ENCODE measurements around the gene TMCC3. TPM values are rescaled to one million over a fixed set of nuclear protein-coding genes. Genes with fewer than 3 reads are reported as not detected.

The TMCC3 gene
- total RNA-seq, 2 donors from 2014 or later = 2.5 to 4.2 TPM

DNA sequence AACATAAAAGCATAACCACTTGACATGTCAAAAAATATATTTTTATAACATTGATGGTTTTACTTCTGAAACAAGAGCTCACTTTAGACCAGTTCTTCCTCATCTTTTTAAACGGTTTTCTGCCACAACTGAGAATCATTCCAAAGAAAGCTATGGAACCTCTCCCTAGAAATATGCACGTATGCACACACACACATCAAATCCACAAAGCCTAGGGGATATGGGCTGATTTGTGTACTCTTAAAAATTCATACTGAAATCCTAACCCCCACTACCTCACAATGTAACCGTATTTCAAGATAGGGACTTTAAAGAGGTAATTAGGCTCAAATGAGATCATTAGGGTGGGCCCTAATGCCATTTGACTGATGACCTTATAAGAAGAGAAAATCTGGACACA, 19.3 kb downstream of the TMCC3 start:
- Histone ChIP-seq H3K4me1 (ENCODE audit: control insufficient read depth, insufficient read depth, low read length) (peaks cover 5% of the 10 kb centered on the region), H3K27me3 (ENCODE audit: control insufficient read depth, insufficient read depth, low read length, poor library complexity, severe bottlenecking) (no peaks in the 10 kb centered on the region), H3K9me3 (ENCODE audit: control insufficient read depth, low read length) (peaks cover 1% of the 10 kb centered on the region), H3K9ac (ENCODE audit: extremely low read depth, low read length, poor library complexity, severe bottlenecking) (no peak overlapping the region), H3K27ac (ENCODE audit: low read depth, low read length) (no peak overlapping the region), H3K36me3 (ENCODE audit: control insufficient read depth, insufficient read depth, low read length) (no peaks in the 10 kb centered on the region), H3K4me3 (ENCODE audit: low read length) (no peak overlapping the region)
- TF ChIP-seq, protein P1, sequence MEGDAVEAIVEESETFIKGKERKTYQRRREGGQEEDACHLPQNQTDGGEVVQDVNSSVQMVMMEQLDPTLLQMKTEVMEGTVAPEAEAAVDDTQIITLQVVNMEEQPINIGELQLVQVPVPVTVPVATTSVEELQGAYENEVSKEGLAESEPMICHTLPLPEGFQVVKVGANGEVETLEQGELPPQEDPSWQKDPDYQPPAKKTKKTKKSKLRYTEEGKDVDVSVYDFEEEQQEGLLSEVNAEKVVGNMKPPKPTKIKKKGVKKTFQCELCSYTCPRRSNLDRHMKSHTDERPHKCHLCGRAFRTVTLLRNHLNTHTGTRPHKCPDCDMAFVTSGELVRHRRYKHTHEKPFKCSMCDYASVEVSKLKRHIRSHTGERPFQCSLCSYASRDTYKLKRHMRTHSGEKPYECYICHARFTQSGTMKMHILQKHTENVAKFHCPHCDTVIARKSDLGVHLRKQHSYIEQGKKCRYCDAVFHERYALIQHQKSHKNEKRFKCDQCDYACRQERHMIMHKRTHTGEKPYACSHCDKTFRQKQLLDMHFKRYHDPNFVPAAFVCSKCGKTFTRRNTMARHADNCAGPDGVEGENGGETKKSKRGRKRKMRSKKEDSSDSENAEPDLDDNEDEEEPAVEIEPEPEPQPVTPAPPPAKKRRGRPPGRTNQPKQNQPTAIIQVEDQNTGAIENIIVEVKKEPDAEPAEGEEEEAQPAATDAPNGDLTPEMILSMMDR (conservative IDR thresholded peaks at IDR 0.05) = no peak
- Mint-ChIP-seq H3K4me3 (no peak overlapping the region), H3K27me3 (ENCODE audit: insufficient read depth) (no peaks in the 10 kb centered on the region), H3K36me3 (ENCODE audit: low read depth) (peaks cover 5% of the 10 kb centered on the region), H3K4me1 (peaks cover 15% of the 10 kb centered on the region), H3K27ac (no peak overlapping the region), H3K9me3 (peaks cover 9% of the 10 kb centered on the region)
- no peak for DNase-seq
- WGBS, 2 experiments (ENCODE audit: insufficient coverage in 1 of 2, insufficient read length in 1 of 2) = 89% methylated on average over 3 of the region's 3 CpGs; no CpG with 5 or more reads in 1 of the 2 experiments

DNA sequence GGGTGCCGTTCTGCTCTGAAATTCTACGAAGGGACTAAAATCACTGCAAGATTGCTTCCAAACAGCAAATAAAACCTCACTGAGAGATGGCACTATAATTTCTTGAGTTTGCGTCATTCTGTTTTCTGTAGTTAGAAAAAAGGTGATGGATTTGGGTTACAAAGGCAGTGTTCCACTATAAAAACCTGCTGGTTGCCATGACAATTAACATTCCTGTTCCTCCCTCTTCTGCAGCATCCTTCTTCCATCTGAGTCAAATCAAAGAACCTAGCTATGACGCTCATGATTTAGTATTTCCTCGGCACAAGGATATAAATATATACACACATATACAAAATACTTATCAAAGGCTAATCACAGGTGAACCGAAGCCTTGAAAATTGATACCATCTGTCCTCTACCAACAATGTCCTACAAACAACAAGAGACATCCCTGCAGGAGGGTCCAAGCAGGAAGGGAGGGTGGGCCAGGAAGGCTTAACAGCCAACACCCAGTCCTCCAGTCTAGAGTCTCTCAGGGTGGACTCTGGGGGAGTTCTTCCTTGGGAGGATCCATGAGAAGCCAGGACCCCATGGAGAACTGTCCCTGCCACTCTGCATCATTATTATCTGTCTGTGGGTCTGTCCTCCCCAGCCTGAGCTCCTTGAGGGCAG, 21.4 kb downstream of the TMCC3 start:
- H3K36me3 ChIP-seq (ENCODE audit: control insufficient read depth, insufficient read depth, low read length) = no peaks in the 10 kb centered on the region
- no peak overlapping the region for H3K4me3 Mint-ChIP-seq
- H3K9ac ChIP-seq (ENCODE audit: extremely low read depth, low read length, poor library complexity, severe bottlenecking) = no peak overlapping the region
- H3K36me3 Mint-ChIP-seq (ENCODE audit: low read depth) = peaks cover 8% of the 10 kb centered on the region
- H3K27ac Mint-ChIP-seq = no peak overlapping the region
- no peak overlapping the region for H3K4me3 ChIP-seq (ENCODE audit: low read length)
- DNase-seq = no peak
- WGBS, 2 experiments (ENCODE audit: insufficient coverage in 1 of 2, insufficient read length in 1 of 2) = 93 to 94% methylated on average over 3 to 6 of the region's 6 CpGs
- H3K9me3 ChIP-seq (ENCODE audit: control insufficient read depth, low read length) = peaks cover 17% of the 10 kb centered on the region
- H3K27me3 Mint-ChIP-seq (ENCODE audit: insufficient read depth) = no peaks in the 10 kb centered on the region
- TF ChIP-seq, protein P1 (conservative IDR thresholded peaks at IDR 0.05) = no peak
- H3K27me3 ChIP-seq (ENCODE audit: control insufficient read depth, insufficient read depth, low read length, poor library complexity, severe bottlenecking) = no peaks in the 10 kb centered on the region
- H3K9me3 Mint-ChIP-seq = peaks cover 28% of the 10 kb centered on the region
- H3K4me1 Mint-ChIP-seq = peaks cover 15% of the 10 kb centered on the region
- no peak overlapping the region for H3K27ac ChIP-seq (ENCODE audit: low read depth, low read length)
- peaks cover 5% of the 10 kb centered on the region for H3K4me1 ChIP-seq (ENCODE audit: control insufficient read depth, insufficient read depth, low read length)

DNA sequence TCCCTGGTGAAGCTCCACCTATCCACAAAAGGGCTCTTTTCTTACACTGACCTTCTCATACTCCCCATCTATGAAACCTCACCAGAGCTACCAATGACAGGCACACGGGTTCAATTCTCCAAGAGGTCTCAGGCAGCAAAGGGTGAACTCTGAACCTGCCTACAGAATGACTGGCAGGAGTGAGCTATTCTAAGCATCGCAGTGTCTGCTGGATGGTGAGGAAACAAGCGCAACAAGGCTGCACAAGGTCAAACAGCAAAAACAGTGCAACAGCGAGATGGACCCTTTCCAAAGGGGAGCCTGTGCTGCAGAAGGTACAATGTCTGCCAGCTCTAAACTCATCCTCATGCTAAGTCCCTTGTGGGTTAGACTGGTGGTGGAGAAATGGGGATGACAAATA, 22.0 kb downstream of the TMCC3 start:
- Histone ChIP-seq H3K4me3 (ENCODE audit: low read length) (no peak overlapping the region), H3K27ac (ENCODE audit: low read depth, low read length) (no peak overlapping the region), H3K4me1 (ENCODE audit: control insufficient read depth, insufficient read depth, low read length) (peaks cover 5% of the 10 kb centered on the region), H3K9ac (ENCODE audit: extremely low read depth, low read length, poor library complexity, severe bottlenecking) (no peak overlapping the region), H3K27me3 (ENCODE audit: control insufficient read depth, insufficient read depth, low read length, poor library complexity, severe bottlenecking) (no peaks in the 10 kb centered on the region), H3K9me3 (ENCODE audit: control insufficient read depth, low read length) (peaks cover 17% of the 10 kb centered on the region), H3K36me3 (ENCODE audit: control insufficient read depth, insufficient read depth, low read length) (no peaks in the 10 kb centered on the region)
- no peaks in the 10 kb centered on the region for H3K27me3 Mint-ChIP-seq (ENCODE audit: insufficient read depth)
- peak; percentile 18 for DNase-seq
- no peak overlapping the region for H3K4me3 Mint-ChIP-seq
- no peak overlapping the region for H3K27ac Mint-ChIP-seq
- H3K4me1 Mint-ChIP-seq = peaks cover 14% of the 10 kb centered on the region
- TF ChIP-seq, protein P1 (conservative IDR thresholded peaks at IDR 0.05) = no peak
- H3K36me3 Mint-ChIP-seq (ENCODE audit: low read depth) = peaks cover 8% of the 10 kb centered on the region
- WGBS, 2 experiments (ENCODE audit: insufficient coverage in 1 of 2, insufficient read length in 1 of 2) = 94 to 97% methylated on average over 4 of the region's 4 CpGs
- H3K9me3 Mint-ChIP-seq = peaks cover 30% of the 10 kb centered on the region

All from endodermal cell (in vitro differentiated cells).